NCI-H2107 treated with DMSO at 0.1 percent for 48 hours (cell line): ENCODE results near the gene BCR.
"Not testable (repeated sequence)": the region's sequence is repeated elsewhere in the genome, so short reads cannot be mapped to it uniquely, and the experiment has no call there.

Experiments
- DNase-seq: peaks from one replicate; lab custom pipeline; 2025; ENCODE audit not compliant: unreplicated experiment; lab: John Stamatoyannopoulos, UW

Gene BCR

DNA sequence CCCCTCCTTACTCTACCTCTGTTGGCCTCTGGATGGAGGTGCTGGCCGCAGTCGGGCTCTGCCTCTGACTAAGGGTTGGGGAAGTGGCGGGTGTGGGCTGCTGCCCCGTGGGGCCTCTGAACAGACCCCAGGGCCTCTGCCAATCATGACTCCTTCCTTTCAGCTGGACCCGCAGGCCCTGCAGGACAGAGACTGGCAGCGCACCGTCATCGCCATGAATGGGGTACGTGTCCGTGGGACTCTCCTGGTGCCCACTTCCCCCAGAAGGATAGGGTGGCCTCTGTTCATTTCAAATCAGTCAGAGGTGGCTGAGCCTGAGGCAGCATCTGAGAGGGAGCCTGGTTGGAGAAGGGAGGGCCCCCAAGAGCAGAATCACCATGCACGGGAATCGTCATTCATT lies 129.0 kb downstream of the BCR start:
- not testable (repeated sequence) for DNase-seq

DNA sequence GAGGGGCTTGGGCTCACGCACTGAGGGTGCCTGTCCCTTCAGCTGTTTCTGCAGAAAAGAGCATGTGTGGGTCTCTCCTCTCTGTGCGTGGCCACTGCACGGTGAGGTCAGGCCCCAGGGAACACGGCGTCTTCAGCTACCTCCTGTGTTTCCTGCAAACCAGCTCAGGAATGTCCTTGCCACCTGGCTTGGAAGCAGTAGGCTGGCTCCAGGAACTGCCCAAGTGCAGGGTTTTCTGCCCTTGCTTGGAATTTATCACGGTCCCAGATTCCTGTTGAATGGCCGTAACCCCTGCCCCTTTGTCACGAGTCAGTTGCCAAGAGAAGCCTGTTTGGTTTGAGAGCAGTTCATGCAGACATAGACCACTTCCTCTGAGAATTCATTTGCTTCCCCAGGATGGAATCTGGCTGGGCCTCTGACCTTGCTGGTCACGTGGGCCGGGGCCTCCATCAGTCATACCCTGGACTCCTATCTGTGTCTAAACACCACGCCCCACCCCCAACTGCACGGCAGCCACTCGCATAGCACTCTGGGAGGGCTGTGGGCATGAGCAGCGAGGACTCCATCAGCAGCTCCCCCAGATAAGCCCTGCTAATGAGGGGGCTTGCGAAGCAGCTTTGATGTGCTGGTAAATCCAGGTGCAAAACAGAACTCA lies 130.3 kb downstream of the BCR start:
- not testable (repeated sequence) for DNase-seq

DNA sequence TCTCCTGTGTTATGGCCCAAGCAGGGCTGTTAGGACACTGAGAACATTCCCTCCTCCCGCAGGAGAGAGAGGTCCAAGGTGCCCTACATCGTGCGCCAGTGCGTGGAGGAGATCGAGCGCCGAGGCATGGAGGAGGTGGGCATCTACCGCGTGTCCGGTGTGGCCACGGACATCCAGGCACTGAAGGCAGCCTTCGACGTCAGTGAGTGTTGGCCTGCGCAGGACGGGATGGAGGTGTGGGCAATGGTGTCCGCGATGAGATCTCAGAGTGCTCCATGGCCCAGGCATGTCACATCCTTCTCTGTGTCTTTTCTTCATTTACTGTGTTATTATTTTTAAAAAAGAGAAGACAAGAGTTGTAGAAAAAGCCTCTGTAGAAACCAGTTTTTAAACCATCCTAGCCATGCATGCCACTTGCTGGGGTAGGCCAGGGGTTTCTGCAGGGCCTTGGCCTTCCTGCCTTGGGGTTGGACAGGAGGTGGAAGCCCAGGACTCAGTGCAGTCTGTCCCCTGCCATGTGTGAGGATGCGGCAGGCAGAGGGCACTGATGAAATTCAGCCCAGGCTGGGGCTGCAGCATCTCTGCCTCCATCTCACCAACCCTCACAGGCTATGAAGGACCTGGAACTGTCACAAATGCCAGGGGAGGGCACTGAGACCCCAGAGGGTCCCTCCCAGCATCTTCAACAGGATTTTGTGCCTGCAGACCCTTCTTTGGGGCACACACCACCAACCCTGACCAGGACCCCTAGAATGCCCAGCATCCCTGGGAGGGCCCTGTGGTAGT lies 131.5 kb downstream of the BCR start:
- DNase-seq = not testable (repeated sequence)

- no peak for DNase-seq
Measured at GRCh38 chr22:23313791-23314567, 133.7 kb downstream of the BCR start.

GRCh38 chr22:23315341-23315917 lies 135.1 kb downstream of the BCR start:
- no peak for DNase-seq

GRCh38 chr22:23316596-23316995 lies 136.3 kb downstream of the BCR start:
- not testable (repeated sequence) for DNase-seq

- DNase-seq = not testable (repeated sequence)
Measured at GRCh38 chr22:23318316-23318715, 138.0 kb downstream of the BCR start.

DNA sequence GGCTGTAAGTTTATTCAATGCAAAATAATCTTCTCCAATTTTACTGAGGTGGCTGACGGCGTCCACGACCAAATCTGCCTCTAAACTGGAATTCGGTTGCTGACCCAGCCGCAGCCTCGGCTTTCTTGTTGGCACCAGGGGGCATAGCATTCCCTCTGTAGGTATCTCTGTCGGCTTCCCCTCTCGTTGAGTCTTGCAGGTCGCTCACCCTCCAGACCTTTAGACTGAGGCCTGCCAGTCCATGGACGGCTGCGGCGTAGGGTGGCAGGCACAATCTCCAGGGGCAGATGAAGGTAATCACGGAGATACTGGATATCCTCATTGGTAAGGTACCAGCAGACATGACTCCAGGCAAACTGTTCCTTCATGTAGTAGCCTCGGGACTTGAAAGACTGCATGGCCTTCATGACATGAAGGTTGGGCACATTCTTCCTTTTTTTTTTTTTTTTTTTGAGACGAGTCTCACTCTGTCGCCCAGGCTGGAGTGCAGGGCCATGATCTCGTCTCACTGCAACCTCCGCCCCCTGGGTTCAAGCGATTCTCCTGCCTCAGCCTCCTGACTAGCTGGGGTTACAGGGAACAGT lies 142.3 kb downstream of the BCR start:
- DNase-seq = not testable (repeated sequence)

GRCh38 chr22:23323960-23324688 lies 143.8 kb downstream of the BCR start:
- DNase-seq = not testable (repeated sequence)

DNA sequence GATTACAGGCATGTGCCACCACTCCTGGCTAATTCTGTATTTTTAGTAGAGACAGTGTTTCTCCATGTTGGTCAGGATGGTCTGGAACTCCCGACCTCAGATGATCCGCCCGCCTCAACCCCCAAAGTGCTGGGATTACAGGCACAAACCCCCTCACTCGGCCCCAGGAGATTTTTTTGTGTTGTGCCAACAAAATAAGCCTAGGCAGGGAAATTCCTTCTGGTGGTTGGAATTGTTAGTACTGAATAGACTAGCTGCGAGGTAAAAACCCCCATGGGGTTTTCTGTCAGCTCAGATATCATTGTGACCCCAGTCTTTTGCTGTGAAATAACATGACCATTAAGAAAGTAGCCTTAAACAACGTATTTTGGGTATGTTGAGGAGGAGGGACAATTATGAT lies 144.9 kb downstream of the BCR start:
- DNase-seq = no peak

DNA sequence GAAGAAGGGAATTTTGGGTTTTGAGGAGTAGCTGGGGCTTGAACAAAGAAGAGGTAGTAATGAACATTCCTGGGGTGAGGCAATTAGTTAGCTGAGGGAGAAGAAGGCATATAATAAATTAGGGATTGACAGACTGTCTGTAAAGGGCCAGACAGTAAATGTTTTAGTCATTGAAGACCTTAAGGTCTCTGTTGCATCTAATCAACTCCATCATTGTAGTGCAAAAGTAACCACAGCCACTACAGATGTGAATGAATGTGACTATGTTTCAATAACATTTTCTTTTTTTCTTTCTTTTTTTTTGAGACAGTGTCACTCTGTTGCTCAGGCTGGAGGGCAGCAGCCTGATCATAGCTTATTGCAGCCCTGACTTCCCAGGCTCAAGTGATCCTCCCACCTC lies 153.5 kb downstream of the BCR start:
- not testable (repeated sequence) for DNase-seq

GRCh38 chr22:23337672-23338071 lies 157.4 kb downstream of the BCR start:
- DNase-seq = not testable (repeated sequence)

DNA sequence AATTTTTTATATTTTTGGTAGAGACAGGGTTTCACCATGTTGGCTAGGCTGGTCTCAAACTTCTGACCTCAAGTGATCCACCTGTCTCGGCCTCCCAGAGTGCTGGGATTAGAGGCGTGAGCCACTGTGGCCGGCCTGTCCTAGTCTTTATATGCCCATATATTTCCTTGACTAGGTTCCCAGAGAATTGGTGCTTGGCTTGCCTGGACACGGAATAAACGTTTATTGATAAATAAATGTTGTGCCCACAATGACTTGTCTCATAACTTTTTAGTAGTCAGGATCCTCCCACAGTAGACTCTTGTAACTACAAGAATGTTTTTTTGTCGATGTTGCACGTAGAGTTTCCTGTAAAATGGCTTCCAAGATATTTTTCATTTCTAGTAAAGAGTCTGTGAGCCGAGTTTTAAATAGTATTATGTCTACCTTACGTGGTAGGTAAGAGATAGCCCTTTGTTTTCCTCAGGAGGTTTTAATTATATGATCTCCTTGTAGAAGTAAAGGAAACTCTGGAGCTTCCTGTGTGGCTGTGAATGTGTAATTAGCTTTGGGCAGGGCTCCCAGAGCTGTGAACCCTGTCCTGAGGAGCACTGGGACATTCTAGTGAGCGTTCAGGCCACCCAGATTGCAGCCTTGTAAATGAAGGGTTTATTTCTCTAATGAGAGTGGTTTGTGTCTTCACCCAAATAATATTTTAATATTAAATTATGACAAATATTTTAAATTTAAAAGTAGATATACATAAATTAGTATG lies 161.8 kb downstream of the BCR start:
- DNase-seq = not testable (repeated sequence)

GRCh38 chr22:23351321-23351720 lies 171.0 kb downstream of the BCR start:
- no peak for DNase-seq

- no peak for DNase-seq
Measured at GRCh38 chr22:23353004-23353403, 172.7 kb downstream of the BCR start.

GRCh38 chr22:23353696-23354095 lies 173.4 kb downstream of the BCR start:
- DNase-seq = no peak

DNA sequence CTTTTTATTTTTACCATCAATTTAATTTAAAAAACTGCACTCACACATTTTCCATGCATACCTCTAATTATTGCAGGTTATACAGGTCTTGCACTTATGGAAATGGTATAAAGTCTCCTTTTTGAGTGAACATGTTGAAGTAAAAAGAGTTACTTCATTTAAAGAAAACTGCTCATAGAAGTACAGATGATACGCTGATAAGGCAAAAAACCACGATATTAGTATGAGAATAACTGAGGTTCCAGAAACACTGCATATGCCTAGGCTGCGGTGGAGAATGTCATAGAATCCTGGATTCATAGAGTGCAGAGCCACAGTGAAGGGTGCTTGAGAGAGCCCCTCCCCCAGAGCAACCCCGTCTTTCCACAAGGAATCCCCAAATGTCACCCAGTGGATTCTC lies 175.8 kb downstream of the BCR start:
- no peak for DNase-seq

GRCh38 chr22:23357053-23357452 lies 176.7 kb downstream of the BCR start:
- no peak for DNase-seq

GRCh38 chr22:23359583-23360123 lies 179.3 kb downstream of the BCR start:
- no peak for DNase-seq
